Neuronal stem cell (in vitro differentiated cells): ENCODE results near the gene ARL13A.

Source experiments
- DNase-seq: peaks from one replicate; pipeline ENCODE4 v3.0.0-alpha.2; 2013; ENCODE audit warnings: low spot score
- H2AFZ ChIP-seq: one replicate; pipeline ENCODE4 v1.6.1; 2013; ENCODE audit warnings: mild to moderate bottlenecking, low read length, inconsistent platforms
- H2AK5ac ChIP-seq: 2 replicates; pipeline ENCODE4 v1.6.1; 2013; ENCODE audit warnings: low read depth, mild to moderate bottlenecking, inconsistent platforms, low read length, moderate library complexity, mixed read lengths
- H2BK120ac ChIP-seq: 2 replicates; pipeline ENCODE4 v1.6.1; 2013; ENCODE audit warnings: low read depth, mild to moderate bottlenecking, inconsistent platforms, low read length, moderate library complexity, mixed read lengths
- H2BK12ac ChIP-seq: one replicate; pipeline ENCODE4 v1.6.1; 2013; ENCODE audit warnings: low read length, inconsistent platforms
- H2BK15ac ChIP-seq: 2 replicates; pipeline ENCODE4 v1.6.1; 2013; ENCODE audit warnings: mild to moderate bottlenecking, low read length, inconsistent platforms, mixed read lengths
- H2BK5ac ChIP-seq: one replicate; pipeline ENCODE4 v1.6.1; 2013; ENCODE audit warnings: inconsistent platforms, mild to moderate bottlenecking, low read length, moderate library complexity
- H3K14ac ChIP-seq: one replicate; pipeline ENCODE4 v1.6.1; 2013; ENCODE audit warnings: low read length, inconsistent platforms
- H3K18ac ChIP-seq: 2 replicates; pipeline ENCODE4 v1.6.1; 2013; ENCODE audit warnings: low read length, inconsistent platforms
- H3K23ac ChIP-seq: 2 replicates; pipeline ENCODE4 v1.6.1; 2013; ENCODE audit warnings: low read depth, mild to moderate bottlenecking, mixed read lengths, low read length, inconsistent platforms; ENCODE audit not compliant: poor library complexity
- H3K27ac ChIP-seq: replicated peaks from 3 replicates; pipeline ENCODE4 v1.5.1; 2013; ENCODE audit warnings: low read length, inconsistent platforms
- H3K27me3 ChIP-seq, 3 experiments: 2 replicates each; pipeline ENCODE4 v1.6.1; 2013; ENCODE audit warnings: low read length in 3 of 3, mild to moderate bottlenecking in 2 of 3, inconsistent platforms in 1 of 3, low read depth in 1 of 3, mixed read lengths in 1 of 3, moderate library complexity in 1 of 3; ENCODE audit not compliant: control insufficient read depth in 3 of 3, insufficient read depth in 3 of 3
- H3K36me3 ChIP-seq, 2 donors: replicated peaks in 1 of 2; 2 replicates each; pipeline ENCODE4 v1.6.1; 2013; ENCODE audit warnings: low read length in 2 of 2; ENCODE audit not compliant: control insufficient read depth in 2 of 2, insufficient read depth in 2 of 2
- H3K4ac ChIP-seq: 2 replicates; pipeline ENCODE4 v1.6.1; 2013; ENCODE audit warnings: inconsistent platforms, mild to moderate bottlenecking, low read length, moderate library complexity
- H3K4me1 ChIP-seq, 2 donors: 1 replicate in 1 of 2; 2 replicates in 1 of 2; pipeline ENCODE4 v1.6.1; 2013; ENCODE audit warnings: low read length in 2 of 2, low read depth in 1 of 2; ENCODE audit not compliant: control insufficient read depth in 2 of 2, insufficient read depth in 1 of 2
- H3K4me2 ChIP-seq: one replicate; pipeline ENCODE4 v1.6.1; 2013; ENCODE audit warnings: mild to moderate bottlenecking, low read length, inconsistent platforms; ENCODE audit not compliant: insufficient read depth, poor library complexity, severe bottlenecking
- H3K4me3 ChIP-seq, 2 donors: 2 replicates each; pipeline ENCODE4 v1.5.1; 2013; ENCODE audit warnings: low read length in 2 of 2, mild to moderate bottlenecking in 2 of 2, inconsistent platforms in 1 of 2, moderate library complexity in 1 of 2
- H3K79me1 ChIP-seq: one replicate; pipeline ENCODE4 v1.6.1; 2013; ENCODE audit warnings: low read depth, mild to moderate bottlenecking, inconsistent platforms, low read length, moderate library complexity
- H3K9ac ChIP-seq: one replicate; pipeline ENCODE4 v1.6.1; 2013; ENCODE audit warnings: mild to moderate bottlenecking, low read depth, low read length, inconsistent platforms; ENCODE audit not compliant: poor library complexity
- H3K9me3 ChIP-seq, 2 donors: replicated peaks in 1 of 2; 2 replicates each; pipeline versions ENCODE3 to v1.6.1; 2013; ENCODE audit warnings: low read length in 2 of 2, mild to moderate bottlenecking in 2 of 2, inconsistent platforms in 1 of 2, low read depth in 1 of 2, mixed read lengths in 1 of 2, moderate library complexity in 1 of 2; ENCODE audit not compliant: control insufficient read depth in 2 of 2, insufficient read depth in 1 of 2
- H4K8ac ChIP-seq: one replicate; pipeline ENCODE4 v1.6.1; 2013; ENCODE audit warnings: low read depth, mild to moderate bottlenecking, inconsistent platforms, low read length, moderate library complexity
- H4K91ac ChIP-seq: one replicate; pipeline ENCODE4 v1.6.1; 2013; ENCODE audit warnings: low read length, low read depth, mild to moderate bottlenecking, inconsistent platforms; ENCODE audit not compliant: poor library complexity
- whole genome bisulfite sequencing, 2 donors: extraction: QIAGEN DNeasy Blood & Tissue Kit; methylation state at CpG; one replicate each; pipeline ENCODE4 v1.1.7; 2013; ENCODE audit warnings: missing lambda C conversion rate in 2 of 2, mixed read lengths in 1 of 2; ENCODE audit not compliant: insufficient read length in 2 of 2, insufficient replicate concordance in 1 of 2; ENCODE audit errors: extremely low coverage in 2 of 2; 5-methylcytosine and 5-hydroxymethylcytosine counted together

The ARL13A gene

DNA sequence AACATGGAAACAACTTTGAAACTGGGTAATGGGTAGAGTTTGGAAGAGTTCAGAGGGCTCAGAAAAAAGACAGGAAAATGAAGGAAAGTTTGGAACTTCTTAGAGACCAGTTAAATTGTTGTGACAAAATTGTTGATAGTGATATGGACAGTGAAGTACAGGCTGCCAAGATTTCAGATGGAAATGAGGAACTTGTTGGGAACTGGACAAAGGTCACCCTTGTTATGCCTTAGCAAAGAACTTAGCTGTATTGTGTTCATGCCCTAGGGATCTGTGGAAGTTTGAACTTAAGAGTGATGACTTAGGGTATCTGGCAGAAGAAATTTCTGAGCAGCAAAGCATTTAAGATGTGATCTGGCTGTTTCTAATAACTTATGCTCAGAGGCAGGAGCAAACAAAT, 5.1 kb upstream of the ARL13A start:
- H3K4me3 ChIP-seq = no peak overlapping the region

GRCh38 chrX:100969936-100970335, 428 bp downstream of the ARL13A start:
- no peak overlapping the region for H3K27ac ChIP-seq
- no peak overlapping the region for H3K9ac ChIP-seq
- no peak overlapping the region for H3K4ac ChIP-seq
- H3K36me3 ChIP-seq = no peaks in the 10 kb centered on the region
- no peaks in the 10 kb centered on the region for H3K79me1 ChIP-seq
- no peak overlapping the region for H3K18ac ChIP-seq
- no peak overlapping the region for H2BK15ac ChIP-seq
- H3K23ac ChIP-seq = no peak overlapping the region
- DNase-seq = no peak
- no peak overlapping the region for H2AFZ ChIP-seq
- no peak overlapping the region for H4K8ac ChIP-seq
- WGBS, 2 donors = no CpG with 5 or more reads among the region's 1 CpG
- H2BK12ac ChIP-seq = no peak overlapping the region
- H3K4me3 ChIP-seq = no peak overlapping the region
- H3K14ac ChIP-seq = no peak overlapping the region
- H2AK5ac ChIP-seq = no peak overlapping the region
- no peak overlapping the region for H3K4me2 ChIP-seq
- H3K27me3 ChIP-seq = no peaks in the 10 kb centered on the region
- no peaks in the 10 kb centered on the region for H3K9me3 ChIP-seq
- no peak overlapping the region for H4K91ac ChIP-seq
- H2BK120ac ChIP-seq = no peak overlapping the region
- H3K4me1 ChIP-seq = no peaks in the 10 kb centered on the region
- no peak overlapping the region for H2BK5ac ChIP-seq

More for the DNA sequence above, 5.1 kb upstream of the ARL13A start:
- Histone ChIP-seq H3K9me3 (no peaks in the 10 kb centered on the region), H3K4me2 (no peak overlapping the region), H3K18ac (no peak overlapping the region), H3K4me1 (no peaks in the 10 kb centered on the region), H3K9ac (no peak overlapping the region), H3K14ac (no peak overlapping the region), H3K36me3 (no peaks in the 10 kb centered on the region), H3K79me1 (no peaks in the 10 kb centered on the region), H2BK120ac (no peak overlapping the region), H2BK5ac (no peak overlapping the region), H2AFZ (no peak overlapping the region), H3K23ac (no peak overlapping the region), H4K91ac (no peak overlapping the region), H2AK5ac (no peak overlapping the region), H3K4ac (no peak overlapping the region), H3K27ac (no peak overlapping the region), H4K8ac (no peak overlapping the region), H2BK15ac (no peak overlapping the region), H2BK12ac (no peak overlapping the region), H3K27me3 (no peaks in the 10 kb centered on the region)
- no peak for DNase-seq

DNA sequence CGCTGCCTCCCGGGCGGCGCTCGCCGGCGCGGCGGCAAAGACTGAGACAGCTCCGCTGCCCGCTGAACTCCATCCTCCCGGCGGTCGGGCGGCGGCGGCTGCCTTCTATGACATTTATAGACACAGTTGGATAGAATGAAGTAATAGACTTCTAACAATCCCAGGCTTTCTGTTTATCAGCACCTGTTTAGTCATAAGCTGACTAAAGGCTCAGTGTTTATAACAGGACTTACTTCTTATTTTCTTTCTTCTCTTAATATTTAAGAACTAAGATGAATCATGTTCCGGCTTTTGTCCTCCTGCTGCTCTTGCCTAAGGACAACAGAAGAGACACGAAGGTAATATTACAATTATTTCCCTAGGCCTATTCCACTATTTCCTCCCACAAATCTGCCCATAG, 3.9 kb downstream of the ARL13A start:
- Histone ChIP-seq H3K4me1 (no peaks in the 10 kb centered on the region), H2BK5ac (no peak overlapping the region), H3K9me3 (no peaks in the 10 kb centered on the region), H2AK5ac (no peak overlapping the region), H2BK15ac (no peak overlapping the region), H2AFZ (no peak overlapping the region), H3K36me3 (no peaks in the 10 kb centered on the region), H3K27ac (no peak overlapping the region), H3K18ac (no peak overlapping the region), H3K4me3 (no peak overlapping the region), H4K91ac (no peak overlapping the region), H3K79me1 (no peaks in the 10 kb centered on the region), H3K23ac (no peak overlapping the region), H2BK120ac (no peak overlapping the region), H3K4me2 (no peak overlapping the region), H3K9ac (no peak overlapping the region), H4K8ac (no peak overlapping the region), H3K14ac (no peak overlapping the region), H3K27me3 (no peaks in the 10 kb centered on the region), H3K4ac (no peak overlapping the region), H2BK12ac (no peak overlapping the region)
- no CpG with 5 or more reads among the region's 19 CpGs for WGBS, 2 donors
- DNase-seq = no peak

DNA sequence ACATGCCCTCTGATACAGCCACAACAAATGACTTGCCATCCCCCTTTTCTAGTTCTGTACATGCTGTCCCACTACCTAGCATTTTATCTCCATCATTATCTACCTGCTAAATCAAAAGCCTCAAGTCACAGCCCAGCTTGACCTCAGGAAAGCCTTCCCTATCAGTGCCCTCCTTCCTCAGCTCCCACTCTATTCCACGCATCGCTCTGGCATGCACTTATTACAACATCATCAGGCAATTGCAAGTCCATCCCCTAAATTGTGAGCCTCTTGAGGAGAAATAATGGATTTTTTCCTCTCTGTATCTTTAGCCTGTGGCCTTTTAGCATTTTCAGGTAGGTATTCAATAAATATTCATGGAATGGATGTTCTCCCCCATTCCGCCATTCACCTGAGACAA, 5.7 kb downstream of the ARL13A start:
- no peak for DNase-seq
- Histone ChIP-seq H2AK5ac (no peak overlapping the region), H2BK12ac (no peak overlapping the region), H3K79me1 (no peaks in the 10 kb centered on the region), H4K91ac (no peak overlapping the region), H4K8ac (no peak overlapping the region), H3K27ac (no peak overlapping the region), H3K23ac (no peak overlapping the region), H3K14ac (no peak overlapping the region), H3K9ac (no peak overlapping the region), H3K9me3 (no peaks in the 10 kb centered on the region), H3K4me3 (no peak overlapping the region), H2BK5ac (no peak overlapping the region), H2BK15ac (no peak overlapping the region), H3K36me3 (no peaks in the 10 kb centered on the region), H3K4ac (no peak overlapping the region), H2AFZ (no peak overlapping the region), H3K4me1 (no peaks in the 10 kb centered on the region), H3K27me3 (no peaks in the 10 kb centered on the region), H2BK120ac (no peak overlapping the region), H3K18ac (no peak overlapping the region), H3K4me2 (no peak overlapping the region)
- WGBS, 2 donors = no CpG with 5 or more reads among the region's 3 CpGs
